Loucy (cell line): ENCODE measurements around the gene CXCL17.

Experiments used
- CTCF ChIP-seq: fragments of 200-600 bp; sonication (generic); conservative IDR thresholded peaks from 2 replicates; pipeline ENCODE4 v1.5.1; 2014; ENCODE audit warnings: mild to moderate bottlenecking, antibody characterized with exemption, low read length
- EZH2phosphoT487 ChIP-seq: fragments of 200-600 bp; IDR thresholded peaks from 2 replicates; pipeline ENCODE4 v1.6.1; 2018; ENCODE audit warnings: antibody characterized with exemption, mild to moderate bottlenecking, moderate library complexity, borderline replicate concordance

GRCh38 chr19:42475366-42475765 is 32.6 kb upstream of the CXCL17 start:
- TF ChIP-seq CTCF: no peak
- no peak for TF ChIP-seq EZH2phosphoT487
